A549 (cell line): Measurements from ENCODE around the gene TBC1D22A. TPM values are rescaled to one million over a fixed set of nuclear protein-coding genes. Genes with fewer than 3 reads are reported as not detected.

ENCODE experiments used
- ATAC-seq, 2 experiments: fragments of 200-7000 bp in 1 of 2; fragments of >200 bp in 1 of 2; cut with Nextera tagmentation in 1 of 2; cut with Tn5 transposase in 1 of 2; 3 replicates each; pipeline versions ENCODE4 v1.8.0 to v1.9.1; 2018 to 2020; ENCODE audit warnings: mild to moderate bottlenecking in 1 of 2, moderate library complexity in 1 of 2
- CTCF ChIA-PET: fragments of 300-600 bp; sonication (Branson Sonifier 250); formaldehyde crosslinking; extraction: SDS; loops from one replicate; lab custom pipeline; 2021; ENCODE audit warnings: antibody characterized with exemption, inconsistent platforms; lab: Yijun Ruan, JAX
- POLR2A ChIA-PET: fragments of 350-600 bp; formaldehyde crosslinking; extraction: SDS; loops from one replicate; lab custom pipeline; 2021; ENCODE audit warnings: antibody characterized with exemption, inconsistent platforms; lab: Yijun Ruan, JAX
- DNase-seq, 2 experiments: peaks; one replicate each; pipeline versions ENCODE4 v3.0.0 to v3.0.0-alpha.2; 2011 to 2016; ENCODE audit warnings: low read depth in 1 of 2, low spot score in 1 of 2
- FAIRE-seq: peaks from 2 replicates; lab custom pipeline; 2011; peaks lifted over from hg19 to GRCh38; lab: Jason Lieb, UNC
- H3K27ac ChIP-seq, 2 experiments: fragments of >200 bp; sonication (Bioruptor Twin); formaldehyde crosslinking; 3 replicates each; pipeline ENCODE4 v1.5.1; 2016 to 2017
- H3K4me1 ChIP-seq: fragments of >200 bp; sonication (Bioruptor Twin); formaldehyde crosslinking; 3 replicates; pipeline ENCODE4 v1.6.1; 2016
- H3K4me2 ChIP-seq: fragments of >200 bp; sonication (Bioruptor Twin); formaldehyde crosslinking; 3 replicates; pipeline ENCODE4 v1.6.1; 2016
- H3K4me3 ChIP-seq: fragments of >200 bp; sonication (Bioruptor Twin); formaldehyde crosslinking; 3 replicates; pipeline ENCODE4 v1.5.1; 2016
- H3K9me3 ChIP-seq: fragments of >200 bp; sonication (Bioruptor Twin); formaldehyde crosslinking; 3 replicates; pipeline ENCODE4 v1.6.1; 2016
- BCL3 ChIP-seq: fragments of >200 bp; sonication (Bioruptor Twin); formaldehyde crosslinking; IDR thresholded peaks from 3 replicates; pipeline ENCODE4 v1.6.1; 2016
- CHD2 ChIP-seq: fragments of 150-350 bp; IDR thresholded peaks from 2 replicates; pipeline ENCODE4 v1.6.1; 2014; ENCODE audit warnings: low read length; ENCODE audit not compliant: partially characterized antibody
- CHD4 ChIP-seq: fragments of 200-600 bp; sonication (generic); IDR thresholded peaks from 2 replicates; pipeline ENCODE4 v1.6.1; 2016; ENCODE audit warnings: antibody characterized with exemption, mild to moderate bottlenecking, borderline replicate concordance
- CTCF ChIP-seq: fragments of >200 bp; sonication (Bioruptor Twin); formaldehyde crosslinking; IDR thresholded peaks from 3 replicates; pipeline ENCODE4 v1.5.1; 2016
- ELK1 ChIP-seq: fragments of 150-350 bp; IDR thresholded peaks from 2 replicates; pipeline ENCODE4 v1.6.1; 2014; ENCODE audit warnings: low read depth, mild to moderate bottlenecking, low read length
- HEYL ChIP-seq: fragments of 250-450 bp; sonication (Bioruptor Pico); IDR thresholded peaks from 2 replicates; pipeline ENCODE4 v1.8.0; 2021; ENCODE audit warnings: mild to moderate bottlenecking, moderate library complexity
- KDM5A ChIP-seq: fragments of 200-600 bp; sonication (generic); IDR thresholded peaks from 2 replicates; pipeline ENCODE4 v1.6.1; 2016; ENCODE audit warnings: antibody characterized with exemption, mild to moderate bottlenecking
- MAX ChIP-seq: IDR thresholded peaks from 2 replicates; pipeline ENCODE4 v1.6.1; 2012
- NFE2L2 ChIP-seq: fragments of 150-350 bp; conservative IDR thresholded peaks from 2 replicates; pipeline ENCODE4 v1.6.1; 2014; ENCODE audit warnings: low read length
- NPAS2 ChIP-seq: fragments of 250-450 bp; sonication (Bioruptor Pico); IDR thresholded peaks from 2 replicates; pipeline ENCODE4 v1.8.0; 2022; ENCODE audit warnings: mild to moderate bottlenecking, moderate library complexity, borderline replicate concordance
- PBX3 ChIP-seq: IDR thresholded peaks from 2 replicates; pipeline ENCODE4 v1.6.1; 2012
- POLR2AphosphoS2 ChIP-seq: conservative IDR thresholded peaks from 2 replicates; pipeline ENCODE4 v1.6.1; 2012; ENCODE audit warnings: low read length, improper control_type of control experiment, inconsistent platforms
- RAD21 ChIP-seq, 2 experiments: fragments of >200 bp in 1 of 2; sonication (Bioruptor Twin) in 1 of 2; formaldehyde crosslinking in 1 of 2; IDR thresholded peaks in 1 of 2; conservative IDR thresholded peaks in 1 of 2; 2 replicates in 1 of 2; 3 replicates in 1 of 2; pipeline ENCODE4 v1.6.1; 2012 to 2018; ENCODE audit warnings: inconsistent platforms in 1 of 2
- RNF2 ChIP-seq: fragments of 200-600 bp; sonication (generic); IDR thresholded peaks from 2 replicates; pipeline ENCODE4 v1.6.1; 2016; ENCODE audit warnings: low read depth, mild to moderate bottlenecking, antibody characterized with exemption, moderate library complexity, borderline replicate concordance
- USF2 ChIP-seq: fragments of 450-650 bp; IDR thresholded peaks from 2 replicates; pipeline ENCODE4 v1.6.1; 2014; ENCODE audit warnings: antibody characterized with exemption
- ZFP36 ChIP-seq: fragments of 450-650 bp; IDR thresholded peaks from 2 replicates; pipeline ENCODE4 v1.6.1; 2014; ENCODE audit warnings: borderline replicate concordance; ENCODE audit not compliant: partially characterized antibody
- ZNF302 ChIP-seq: fragments of 250-450 bp; sonication (Bioruptor Pico); IDR thresholded peaks from 2 replicates; pipeline ENCODE4 v1.9.0; 2021; ENCODE audit warnings: inconsistent platforms, mild to moderate bottlenecking, moderate library complexity
- WGBS: methylation state at CpG from one replicate; pipeline ENCODE4 v1.1.6; 2017; ENCODE audit errors: missing lambda C conversion rate; 5-methylcytosine and 5-hydroxymethylcytosine counted together
- polyA plus RNA-seq, 4 experiments: library from polyadenylated mRNA; depleted of rRNA in 3 of 4; stranded (reverse); fragments of >200 nt; fragmentation: RNase III in 1 of 4; extraction: RNeasy Plus Mini Kit Qiagen cat#74134 plus additional on column Dnase treatment in 1 of 4; gene quantifications; 2 replicates in 3 of 4; 3 replicates in 1 of 4; pipeline ENCODE4 v1.2.3, GENCODE V29; 2011 to 2017

Gene TBC1D22A
- polyA plus RNA-seq, 2 of the 4 experiments (the other 2 are of a cell fraction) = 8.9 to 10.8 TPM

- Histone ChIP-seq H3K4me2 (no peak overlapping the region), H3K27ac (no peak overlapping the region), H3K4me1 (no peaks in the 10 kb centered on the region), H3K9me3 (no peaks in the 10 kb centered on the region), H3K4me3 (no peak overlapping the region)
- DNase-seq (no peak), FAIRE-seq (no peak), ATAC-seq (no peak)
- TF ChIP-seq MAX = no peak
- no peak for TF ChIP-seq HEYL (CRISPR knock-in tag)
- TF ChIP-seq KDM5A = no peak
- ChIA-PET POLR2A (no interaction called here), CTCF (interaction anchor here (1.3 kb wide), 1 partner anchor 375 kb away, joined by 3 read pairs; no protein-coding TSS in a partner anchor)
- 86% methylated on average over 11 of the region's 21 CpGs for WGBS
Observed at GRCh38 chr22:47174096-47174495, 411.6 kb downstream of the TBC1D22A start.

- ChIA-PET CTCF (no interaction called here), POLR2A (no interaction called here)
- Histone ChIP-seq H3K4me3 (no peak overlapping the region), H3K4me2 (no peak overlapping the region), H3K4me1 (no peaks in the 10 kb centered on the region), H3K9me3 (no peaks in the 10 kb centered on the region), H3K27ac (no peak overlapping the region)
- TF ChIP-seq PBX3 (no peak), ZNF302 (CRISPR knock-in tag) (no peak), CHD4 (no peak), NFE2L2 (no peak), ZFP36 (no peak), USF2 (no peak), POLR2AphosphoS2 (no peak), RNF2 (no peak), ELK1 (no peak), BCL3 (no peak), NPAS2 (CRISPR knock-in tag) (no peak), RAD21 (conservative IDR thresholded peaks at IDR 0.05 in 1 of 2, IDR thresholded peaks at IDR 0.05 in 1 of 2) (no peak), CHD2 (no peak), CTCF (no peak)
- 100% methylated on average over 2 of the region's 14 CpGs for WGBS
- DNase-seq (no peak), FAIRE-seq (no peak), ATAC-seq (no peak)
Observed at GRCh38 chr22:47174671-47175112, 412.2 kb downstream of the TBC1D22A start.
